GM12878 (cell line): ENCODE measurements around the gene CNKSR3. TPM values are rescaled to one million over a fixed set of nuclear protein-coding genes. Genes with fewer than 3 reads are reported as not detected.

Experiments
- BCL3 ChIP-seq: IDR thresholded peaks from 2 replicates; pipeline ENCODE4 v1.6.1; 2011; ENCODE audit warnings: borderline replicate concordance, low read depth, mild to moderate bottlenecking, moderate library complexity, low read length; ENCODE audit not compliant: insufficient read depth, poor library complexity, severe bottlenecking
- JUND ChIP-seq: IDR thresholded peaks from 2 replicates; pipeline ENCODE4 v1.6.1; 2012; ENCODE audit warnings: low read depth, mild to moderate bottlenecking, low read length, improper control_type of control experiment, moderate library complexity
- LARP7 ChIP-seq: fragments of 450-650 bp; IDR thresholded peaks from 2 replicates; pipeline ENCODE4 v1.6.1; 2017; ENCODE audit warnings: mild to moderate bottlenecking
- NR2C2 ChIP-seq: IDR thresholded peaks from 2 replicates; pipeline ENCODE4 v1.6.1; 2011; ENCODE audit warnings: borderline replicate concordance, low read depth; ENCODE audit not compliant: control insufficient read depth, insufficient read length
- PBX3 ChIP-seq: IDR thresholded peaks from 2 replicates; pipeline ENCODE4 v1.6.1; 2011; ENCODE audit warnings: mild to moderate bottlenecking, low read depth, low read length, moderate library complexity; ENCODE audit not compliant: insufficient replicate concordance
- POLR2A ChIP-seq: IDR thresholded peaks from 2 replicates; pipeline ENCODE4 v1.6.1; 2011; ENCODE audit warnings: low read depth, mild to moderate bottlenecking, low read length
- SUPT20H ChIP-seq: IDR thresholded peaks from 2 replicates; pipeline ENCODE4 v1.6.1; 2011; ENCODE audit warnings: low read depth, mild to moderate bottlenecking, low read length, moderate library complexity, borderline replicate concordance; ENCODE audit not compliant: control insufficient read depth
- polyA plus RNA-seq, 11 experiments: library from polyadenylated mRNA; depleted of rRNA in 4 of 11; unstranded in 6 of 11; stranded (reverse) in 5 of 11; fragments of >200 nt; fragmentation: Nextera tagmentation in 4 of 11; fragmentation: Illumina TruSeq in 1 of 11; extraction: Ambion mirVana in 4 of 11; extraction: Trizol in 1 of 11; gene quantifications; 1 replicate in 1 of 11; 2 replicates in 10 of 11; pipeline versions ENCODE4 v1.2.1 to v1.2.3, GENCODE V29; 2011 to 2016; ENCODE audit warnings: inconsistent platforms in 2 of 11, missing spikeins in 2 of 11, low read depth in 1 of 11
- total RNA-seq, 4 experiments: library from RNA; depleted of rRNA in 3 of 4; stranded (reverse); fragments of >200 nt in 3 of 4; fragmentation: Illumina TruSeq in 1 of 4; extraction: Trizol in 1 of 4; gene quantifications; 2 replicates each; pipeline versions ENCODE4 v1.2.1 to v1.2.3, GENCODE V29; 2013 to 2021
- TF ChIP-seq, protein P1 (sequence below), 3 experiments: IDR thresholded peaks in 2 of 3; conservative IDR thresholded peaks in 1 of 3; 2 replicates each; pipeline ENCODE4 v1.5.1; 2011; ENCODE audit warnings: low read depth in 3 of 3, low read length in 3 of 3, mild to moderate bottlenecking in 3 of 3, control low read depth in 2 of 3, moderate library complexity in 2 of 3, inconsistent platforms in 1 of 3, mixed read lengths in 1 of 3; ENCODE audit not compliant: control insufficient read depth in 2 of 3, insufficient read depth in 1 of 3; ENCODE audit errors: extremely low read depth in 1 of 3

Gene CNKSR3
- total and polyA plus RNA-seq, 10 of the 15 experiments (the other 5 are each of a cell fraction or from before 2014, with no cell fraction given), result under 0.01 to 0.48 (median 0.12) TPM; not detected in 2

DNA sequence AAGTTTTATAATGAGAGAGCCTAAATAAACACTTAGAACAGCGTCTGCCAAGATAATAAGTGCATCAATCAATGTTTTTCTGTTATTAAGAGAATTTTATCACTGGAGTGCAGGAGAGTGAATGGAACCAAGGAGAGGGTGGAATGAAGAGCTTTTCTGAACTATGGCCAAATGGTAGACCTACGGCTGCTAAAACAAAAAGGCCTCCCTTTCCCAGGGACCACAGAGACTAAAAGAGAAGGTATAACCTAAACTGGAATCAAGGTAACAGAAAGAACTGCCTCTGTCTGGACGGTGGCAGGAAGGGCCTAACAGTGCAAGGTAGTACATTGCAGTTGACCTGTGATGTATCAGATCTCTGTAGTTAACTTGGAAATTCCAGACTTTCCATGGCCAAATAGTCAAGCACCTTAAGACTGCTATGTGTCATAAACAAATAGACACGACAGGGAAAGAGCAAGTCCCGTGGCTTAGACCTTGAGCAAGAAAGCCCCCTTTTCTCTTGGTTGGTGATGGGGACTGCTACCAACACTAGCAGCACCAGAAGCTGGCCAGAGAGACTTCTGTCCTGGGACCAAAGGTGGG lies 5.5 kb downstream of the CNKSR3 start (continued):
- TF ChIP-seq, protein P1, sequence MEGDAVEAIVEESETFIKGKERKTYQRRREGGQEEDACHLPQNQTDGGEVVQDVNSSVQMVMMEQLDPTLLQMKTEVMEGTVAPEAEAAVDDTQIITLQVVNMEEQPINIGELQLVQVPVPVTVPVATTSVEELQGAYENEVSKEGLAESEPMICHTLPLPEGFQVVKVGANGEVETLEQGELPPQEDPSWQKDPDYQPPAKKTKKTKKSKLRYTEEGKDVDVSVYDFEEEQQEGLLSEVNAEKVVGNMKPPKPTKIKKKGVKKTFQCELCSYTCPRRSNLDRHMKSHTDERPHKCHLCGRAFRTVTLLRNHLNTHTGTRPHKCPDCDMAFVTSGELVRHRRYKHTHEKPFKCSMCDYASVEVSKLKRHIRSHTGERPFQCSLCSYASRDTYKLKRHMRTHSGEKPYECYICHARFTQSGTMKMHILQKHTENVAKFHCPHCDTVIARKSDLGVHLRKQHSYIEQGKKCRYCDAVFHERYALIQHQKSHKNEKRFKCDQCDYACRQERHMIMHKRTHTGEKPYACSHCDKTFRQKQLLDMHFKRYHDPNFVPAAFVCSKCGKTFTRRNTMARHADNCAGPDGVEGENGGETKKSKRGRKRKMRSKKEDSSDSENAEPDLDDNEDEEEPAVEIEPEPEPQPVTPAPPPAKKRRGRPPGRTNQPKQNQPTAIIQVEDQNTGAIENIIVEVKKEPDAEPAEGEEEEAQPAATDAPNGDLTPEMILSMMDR (IDR thresholded peaks at IDR 0.05 in 2 of 3, conservative IDR thresholded peaks at IDR 0.05 in 1 of 3; ENCODE audit: control insufficient read depth in 2 of 3, extremely low read depth in 1 of 3, insufficient read depth in 1 of 3, low read depth in 3 of 3, low read length in 3 of 3), result no peak
- TF ChIP-seq NR2C2 (no peak), POLR2A (no peak), BCL3 (no peak), SUPT20H (no peak), PBX3 (no peak), LARP7 (no peak), JUND (no peak)
- TF ChIP-seq, all 136 proteins: peak for 0
